HG03442 (cell line): Measurements from ENCODE around the gene SHLD2.
A peak's percentile ranks its signal among the peaks of the same experiment; 100 is the strongest.
"Not testable (repeated sequence)": the region's sequence is repeated elsewhere in the genome, so short reads cannot be mapped to it uniquely, and the experiment has no call there.

Source experiments
- ATAC-seq: cut with Tn5 transposase; IDR thresholded peaks from one replicate; pipeline ENCODE4 v1.9.1; 2021; ENCODE audit warnings: mild to moderate bottlenecking, moderate library complexity; ENCODE audit not compliant: unreplicated experiment

Gene SHLD2

GRCh38 chr10:87137478-87137877, 42.5 kb downstream of the SHLD2 start:
- ATAC-seq = not testable (repeated sequence)

- ATAC-seq = not testable (repeated sequence)
Measured at GRCh38 chr10:87142230-87143108, 47.5 kb downstream of the SHLD2 start.

- ATAC-seq = not testable (repeated sequence)
Measured at GRCh38 chr10:87143109-87143418, 48.1 kb downstream of the SHLD2 start.

GRCh38 chr10:87145598-87145997, 50.6 kb downstream of the SHLD2 start:
- ATAC-seq = not testable (repeated sequence)

GRCh38 chr10:87149020-87149609, 54.1 kb downstream of the SHLD2 start:
- not testable (repeated sequence) for ATAC-seq

- not testable (repeated sequence) for ATAC-seq
Measured at GRCh38 chr10:87151516-87151915, 56.5 kb downstream of the SHLD2 start.

- ATAC-seq = not testable (repeated sequence)
Measured at GRCh38 chr10:87156841-87157240, 61.8 kb downstream of the SHLD2 start.

GRCh38 chr10:87157821-87158220, 62.8 kb downstream of the SHLD2 start:
- not testable (repeated sequence) for ATAC-seq

GRCh38 chr10:87162703-87163293, 67.8 kb downstream of the SHLD2 start:
- not testable (repeated sequence) for ATAC-seq

- ATAC-seq = not testable (repeated sequence)
Measured at GRCh38 chr10:87163414-87163813, 68.4 kb downstream of the SHLD2 start.

- ATAC-seq = not testable (repeated sequence)
Measured at GRCh38 chr10:87169857-87170256, 74.9 kb downstream of the SHLD2 start.

GRCh38 chr10:87170705-87171104, 75.7 kb downstream of the SHLD2 start:
- not testable (repeated sequence) for ATAC-seq

- ATAC-seq = not testable (repeated sequence)
Measured at GRCh38 chr10:87171670-87172069, 76.7 kb downstream of the SHLD2 start.

- ATAC-seq = not testable (repeated sequence)
Measured at GRCh38 chr10:87172178-87172577, 77.2 kb downstream of the SHLD2 start.

GRCh38 chr10:87177587-87177986, 82.6 kb downstream of the SHLD2 start:
- not testable (repeated sequence) for ATAC-seq

GRCh38 chr10:87184421-87184820, 89.4 kb downstream of the SHLD2 start:
- not testable (repeated sequence) for ATAC-seq

GRCh38 chr10:87186016-87186415, 91.0 kb downstream of the SHLD2 start:
- ATAC-seq = not testable (repeated sequence)

GRCh38 chr10:87187573-87187972, 92.6 kb downstream of the SHLD2 start:
- ATAC-seq = not testable (repeated sequence)

GRCh38 chr10:87191841-87192240, 96.8 kb downstream of the SHLD2 start:
- not testable (repeated sequence) for ATAC-seq

GRCh38 chr10:87200924-87201323, 105.9 kb downstream of the SHLD2 start:
- peak; percentile 72 for ATAC-seq

GRCh38 chr10:87204801-87205200, 109.8 kb downstream of the SHLD2 start:
- not testable (repeated sequence) for ATAC-seq

- not testable (repeated sequence) for ATAC-seq
Measured at GRCh38 chr10:87206922-87207321, 111.9 kb downstream of the SHLD2 start.
